ENCODE measurements around the gene ELOA.
A peak's percentile ranks its signal among the peaks of the same experiment; 100 is the strongest.
"Not testable (repeated sequence)": the region's sequence is repeated elsewhere in the genome, so short reads cannot be mapped to it uniquely, and the experiment has no call there.

Gene ELOA

DNA sequence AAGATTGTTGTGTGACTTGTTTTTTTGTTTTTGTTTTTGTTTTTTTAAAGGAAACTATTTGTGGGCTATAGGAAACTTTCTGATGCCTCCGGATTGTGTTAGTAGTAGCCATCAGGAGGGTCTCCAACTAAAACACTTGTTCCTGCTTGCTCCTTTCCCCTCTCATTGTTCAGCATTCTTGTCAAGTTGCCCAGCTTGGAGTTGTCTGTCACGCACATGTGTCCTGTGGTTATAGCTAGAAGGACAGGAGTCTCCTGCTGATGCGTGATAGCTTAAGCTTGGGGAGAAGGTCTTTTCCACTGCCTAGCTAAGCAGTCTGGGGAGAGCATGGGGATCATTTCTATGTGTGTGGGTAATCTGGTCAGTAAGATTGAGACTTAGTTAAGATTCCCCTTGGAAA, 44.4 kb downstream of the ELOA start:
- DNase-seq, result no peak

DNA sequence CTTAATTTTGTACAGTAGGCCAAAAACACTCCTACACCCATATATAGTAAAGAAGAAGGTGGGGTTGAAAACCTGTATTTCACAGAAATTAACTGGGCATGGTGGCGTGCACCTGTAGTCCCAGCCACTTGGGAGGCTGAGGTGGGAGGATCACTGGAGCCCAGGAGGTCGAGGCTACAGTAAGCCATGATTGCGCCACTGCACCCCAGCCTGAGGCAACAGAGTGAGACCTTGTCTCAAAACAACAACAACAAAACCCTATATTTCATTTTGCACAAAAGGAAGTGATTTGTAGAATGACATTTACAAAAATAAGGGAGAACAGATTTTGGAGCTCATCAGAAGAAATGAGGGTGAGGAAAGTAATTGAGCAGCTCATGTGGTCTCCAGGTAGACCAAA, 45.4 kb downstream of the ELOA start:
- DNase-seq, result no peak

DNA sequence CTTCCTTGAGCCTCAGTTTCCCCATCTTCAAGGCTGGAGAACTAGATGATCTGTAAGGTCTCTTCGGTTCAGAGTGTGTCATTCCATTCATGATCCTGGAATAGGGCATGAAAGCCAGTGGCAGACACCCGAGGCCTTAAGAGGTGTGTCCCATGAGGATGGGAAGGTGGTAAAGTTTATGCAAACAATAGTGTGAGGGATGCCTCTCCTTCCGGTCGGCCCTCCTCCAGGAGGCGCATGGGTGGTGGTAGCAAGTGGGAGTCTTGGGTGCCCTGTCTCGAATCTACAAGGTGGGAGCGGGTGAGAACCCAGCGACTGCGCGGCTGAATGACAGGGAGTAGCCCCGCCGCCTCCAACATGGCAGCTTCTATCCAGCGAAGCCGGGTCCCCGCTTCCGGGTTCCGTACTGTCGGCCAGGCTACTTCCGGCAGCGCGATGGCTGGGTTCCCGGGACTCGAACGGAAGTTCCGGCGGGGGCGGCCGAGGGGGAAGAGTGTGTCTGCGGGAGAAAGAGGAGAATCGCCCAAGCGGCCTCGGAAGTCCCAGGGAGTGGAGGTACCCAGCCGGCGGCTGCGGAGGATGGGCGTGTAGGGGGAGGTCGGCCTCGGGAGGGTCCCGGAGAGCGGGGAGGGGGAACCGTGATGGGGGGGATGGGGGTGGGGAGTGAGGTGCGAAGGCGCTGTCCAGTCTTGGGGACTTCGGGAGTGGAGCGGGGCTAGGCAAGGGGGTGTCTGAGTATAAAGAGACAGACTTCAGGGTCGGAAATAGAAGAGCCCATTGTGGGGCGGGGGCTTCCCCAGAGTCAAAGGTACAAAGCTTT, 47.6 kb downstream of the ELOA start, which contains the start of gene LYPLA2:
Gene LYPLA2 (plus strand): TSS at position 450 of the 820 bp plus-strand sequence. CDS start 1,538 bp downstream, outside the sequence.
- peak; percentile 86 for DNase-seq

DNA sequence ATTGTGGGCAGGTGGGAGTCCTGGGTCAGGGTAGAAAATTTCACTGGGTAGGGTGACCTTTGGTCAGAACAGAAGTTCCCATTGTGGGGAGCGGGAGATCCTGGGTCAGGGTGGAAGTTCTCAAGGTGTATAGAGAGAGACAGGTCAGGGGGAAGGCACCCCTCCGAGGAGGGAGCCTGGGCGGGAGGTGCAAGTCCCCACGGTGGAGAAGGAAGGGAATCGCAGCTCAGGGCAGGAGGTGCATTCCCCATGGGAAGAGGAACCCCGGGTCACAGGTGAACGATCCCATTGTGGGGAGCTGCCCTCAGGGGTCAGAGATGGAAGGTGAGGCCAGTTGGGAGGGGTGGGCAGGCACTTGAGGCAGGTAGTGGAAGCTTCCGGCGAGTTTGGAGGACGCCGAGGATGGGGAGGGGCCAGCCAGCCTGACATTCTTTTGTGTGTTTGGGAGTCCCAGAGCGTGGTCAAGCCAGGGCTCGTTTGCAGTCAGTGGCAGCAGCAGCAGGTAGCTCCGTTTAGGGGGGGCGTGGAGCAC, 48.3 kb downstream of the ELOA start:
- no peak for DNase-seq

DNA sequence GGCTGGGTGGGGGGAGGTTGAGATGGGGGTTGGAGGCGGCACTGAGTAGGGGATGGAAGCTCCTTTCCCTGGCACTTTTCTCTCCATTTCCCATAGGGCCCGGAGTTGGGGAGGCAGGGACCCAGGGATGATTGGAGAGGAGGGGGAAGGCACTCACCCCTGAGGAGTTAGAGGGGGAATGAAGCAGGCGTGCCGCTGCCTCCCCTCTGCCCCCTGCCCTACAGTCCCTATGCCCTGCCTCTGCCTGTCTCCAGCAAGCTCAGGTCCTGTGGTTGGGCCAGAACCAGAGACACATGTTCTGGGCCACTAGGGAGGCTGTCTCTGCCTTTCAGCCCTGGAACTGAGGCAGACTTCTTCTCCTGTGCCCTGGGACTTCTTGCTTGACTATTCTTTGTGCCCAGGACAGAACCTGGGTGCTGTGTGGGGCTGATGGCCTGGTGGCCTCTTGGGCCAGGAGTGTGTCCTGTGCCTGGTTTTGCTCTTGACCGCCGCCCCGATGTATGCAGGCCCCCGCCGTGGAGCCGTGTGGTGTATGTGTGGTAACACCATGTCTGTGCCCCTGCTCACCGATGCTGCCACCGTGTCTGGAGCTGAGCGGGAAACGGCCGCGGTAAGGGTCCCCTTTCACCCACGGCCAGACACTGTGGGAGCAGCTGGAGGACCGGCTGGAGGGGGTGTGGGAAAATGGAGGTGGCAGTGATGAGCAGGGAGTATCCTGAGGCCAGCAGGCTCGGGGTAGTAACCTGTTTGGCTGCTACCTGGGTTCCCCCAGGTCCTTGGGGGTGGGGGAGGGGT, 49.1 kb downstream of the ELOA start:
- DNase-seq, result no peak

DNA sequence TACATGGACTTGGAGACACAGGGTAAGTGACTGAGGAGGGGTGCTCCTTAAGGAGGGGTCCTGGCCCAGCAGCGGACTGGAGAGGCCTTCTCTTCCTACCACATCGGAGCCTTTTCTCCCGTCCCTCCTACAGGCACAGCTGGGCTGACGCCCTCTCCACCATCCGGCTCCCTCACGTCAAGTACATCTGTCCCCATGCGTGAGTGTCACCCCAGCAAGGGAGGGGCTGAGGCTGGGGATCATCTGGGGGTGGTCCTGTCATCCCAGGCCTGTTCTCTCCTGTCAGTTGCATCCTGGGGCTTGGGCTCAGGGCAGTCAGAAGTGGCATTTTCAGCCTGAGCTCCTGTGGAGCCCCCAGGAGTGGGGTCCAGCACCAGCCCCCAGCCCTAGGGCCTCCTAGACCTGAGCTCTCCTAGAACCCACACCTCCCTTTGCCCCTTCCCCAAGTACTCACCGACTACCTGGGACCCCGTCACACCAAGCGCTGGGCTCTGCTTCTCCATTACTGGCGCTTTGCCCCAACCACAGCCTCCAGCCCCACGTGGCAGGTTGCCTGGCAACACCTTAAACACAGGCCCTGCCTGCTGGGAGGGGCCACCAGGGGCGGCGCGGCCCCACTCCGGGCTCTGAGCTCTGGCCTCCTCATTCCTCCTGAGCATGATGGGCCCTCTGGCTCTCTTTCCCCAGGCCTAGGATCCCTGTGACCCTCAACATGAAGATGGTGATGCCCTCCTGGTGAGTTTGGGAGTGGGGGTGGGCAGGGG, 49.9 kb downstream of the ELOA start:
- DNase-seq, result no peak

DNA sequence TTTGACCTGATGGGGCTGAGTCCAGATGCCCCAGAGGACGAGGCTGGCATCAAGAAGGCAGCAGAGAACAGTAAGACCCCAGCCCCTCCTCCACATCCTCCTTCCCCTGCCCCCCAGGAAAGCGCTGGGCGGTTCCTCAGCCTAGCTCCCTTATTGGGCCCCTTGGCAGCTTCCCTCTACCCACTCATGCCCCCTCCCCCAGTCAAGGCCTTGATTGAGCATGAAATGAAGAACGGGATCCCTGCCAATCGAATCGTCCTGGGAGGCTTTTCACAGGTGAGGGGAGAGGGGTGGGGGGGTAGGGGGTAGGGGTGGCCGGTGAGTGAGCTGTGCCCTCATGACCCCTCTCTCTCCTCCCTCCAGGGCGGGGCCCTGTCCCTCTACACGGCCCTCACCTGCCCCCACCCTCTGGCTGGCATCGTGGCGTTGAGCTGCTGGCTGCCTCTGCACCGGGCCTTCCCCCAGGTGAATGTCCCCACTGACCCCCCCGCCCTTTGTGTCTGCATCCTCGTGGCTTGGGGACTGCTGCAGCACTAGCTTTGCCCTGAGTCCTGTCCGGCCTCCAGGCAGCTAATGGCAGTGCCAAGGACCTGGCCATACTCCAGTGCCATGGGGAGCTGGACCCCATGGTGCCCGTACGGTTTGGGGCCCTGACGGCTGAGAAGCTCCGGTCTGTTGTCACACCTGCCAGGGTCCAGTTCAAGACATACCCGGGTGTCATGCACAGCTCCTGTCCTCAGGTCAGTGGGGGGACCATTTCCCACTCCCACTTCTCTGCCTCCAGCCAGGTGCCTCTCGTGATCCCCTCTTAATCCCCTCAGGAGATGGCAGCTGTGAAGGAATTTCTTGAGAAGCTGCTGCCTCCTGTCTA, 50.8 kb downstream of the ELOA start:
- DNase-seq, result no peak

DNA sequence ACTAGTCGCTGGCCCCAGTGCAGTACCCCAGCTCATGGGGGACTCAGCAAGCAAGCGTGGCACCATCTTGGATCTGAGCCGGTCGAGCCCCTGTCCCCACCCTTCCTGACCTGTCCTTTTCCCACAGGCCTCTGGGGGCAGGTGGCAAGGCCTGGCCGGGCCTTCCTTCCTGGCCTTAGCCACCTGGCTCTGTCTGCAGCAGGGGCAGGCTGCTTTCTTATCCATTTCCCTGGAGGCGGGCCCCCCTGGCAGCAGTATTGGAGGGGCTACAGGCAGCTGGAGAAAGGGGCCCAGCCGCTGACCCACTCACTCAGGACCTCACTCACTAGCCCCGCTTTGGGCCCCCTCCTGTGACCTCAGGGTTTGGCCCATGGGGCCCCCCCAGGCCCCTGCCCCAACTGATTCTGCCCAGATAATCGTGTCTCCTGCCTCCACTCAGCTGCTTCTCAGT, 51.5 kb downstream of the ELOA start:
- not testable (repeated sequence) for DNase-seq

DNA sequence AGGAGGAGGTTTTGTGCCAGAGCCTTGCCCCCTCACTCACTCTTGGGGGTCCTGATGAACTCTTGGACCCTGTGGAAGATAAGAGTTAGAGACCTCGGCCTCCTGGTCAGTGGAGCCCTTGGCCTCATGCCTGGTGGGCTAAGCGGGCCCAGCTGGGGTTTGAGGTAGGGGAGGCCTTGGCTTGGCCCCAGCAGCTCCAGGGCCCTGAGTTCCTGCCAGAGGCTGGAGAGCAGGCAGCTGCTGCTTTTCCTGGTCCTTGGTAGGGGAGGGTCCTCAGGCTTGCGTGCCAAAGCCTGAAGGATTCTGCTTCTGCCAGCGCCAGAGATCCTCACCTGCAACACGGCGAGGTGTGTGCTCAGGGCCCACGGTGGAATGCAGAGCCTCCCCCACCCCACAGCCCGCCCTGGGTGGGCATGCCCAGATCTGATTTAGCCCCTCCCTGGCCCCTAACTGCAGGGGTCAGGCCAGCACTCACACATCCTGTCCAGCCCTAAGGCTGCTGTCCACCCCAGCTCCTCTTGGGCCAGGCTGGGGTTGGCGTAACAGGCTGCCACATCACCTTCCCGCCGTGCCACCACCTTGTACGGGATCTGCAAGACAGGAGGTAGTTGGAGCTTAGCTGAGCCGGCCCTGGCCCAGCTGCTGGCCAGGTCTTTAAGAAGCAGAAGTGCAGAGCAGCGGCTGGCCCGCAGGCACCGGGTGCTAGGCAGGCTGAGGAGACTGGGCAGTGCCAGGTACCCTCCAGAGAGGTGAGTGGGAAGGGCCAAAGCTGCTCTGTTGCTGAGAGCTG, 52.6 kb downstream of the ELOA start:
- no peak for DNase-seq

DNA sequence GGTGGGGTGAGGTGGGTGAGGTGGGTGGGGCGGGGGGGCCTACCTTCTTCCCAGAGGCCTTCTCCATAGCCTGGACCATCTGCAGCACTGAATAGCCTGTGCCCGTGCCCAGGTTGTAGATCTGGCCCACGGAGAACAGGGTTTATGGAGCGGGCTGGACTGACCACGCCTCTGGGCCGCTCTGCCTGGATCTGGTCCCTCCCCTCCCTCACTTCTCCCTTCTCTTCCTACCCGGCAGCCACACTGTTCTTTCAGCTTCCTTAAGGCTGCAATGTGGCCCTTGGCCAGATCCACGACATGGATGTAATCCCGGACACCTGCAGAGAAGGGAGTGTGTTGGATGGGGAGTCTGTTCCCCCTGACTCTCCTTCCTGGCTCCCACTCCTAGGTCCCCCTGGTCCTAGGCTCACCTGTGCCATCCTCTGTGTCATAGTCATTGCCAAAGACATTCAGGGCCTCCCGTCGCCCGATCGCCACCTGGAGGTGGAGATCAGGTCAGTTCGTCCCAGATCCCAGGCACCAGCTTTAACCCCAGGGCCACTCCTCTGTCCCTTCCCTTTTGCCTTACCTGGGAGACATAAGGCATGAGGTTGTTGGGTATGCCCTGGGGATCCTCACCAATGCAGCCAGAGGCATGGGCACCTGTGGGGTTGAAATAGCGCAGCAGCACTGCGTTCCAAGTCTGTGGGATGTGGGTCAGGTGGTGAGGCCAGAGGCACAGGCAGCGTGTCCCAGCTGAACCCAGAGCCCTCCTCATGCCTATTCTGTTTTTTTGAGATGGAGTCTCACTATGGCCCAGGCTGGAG, 53.4 kb downstream of the ELOA start:
- no peak for DNase-seq

DNA sequence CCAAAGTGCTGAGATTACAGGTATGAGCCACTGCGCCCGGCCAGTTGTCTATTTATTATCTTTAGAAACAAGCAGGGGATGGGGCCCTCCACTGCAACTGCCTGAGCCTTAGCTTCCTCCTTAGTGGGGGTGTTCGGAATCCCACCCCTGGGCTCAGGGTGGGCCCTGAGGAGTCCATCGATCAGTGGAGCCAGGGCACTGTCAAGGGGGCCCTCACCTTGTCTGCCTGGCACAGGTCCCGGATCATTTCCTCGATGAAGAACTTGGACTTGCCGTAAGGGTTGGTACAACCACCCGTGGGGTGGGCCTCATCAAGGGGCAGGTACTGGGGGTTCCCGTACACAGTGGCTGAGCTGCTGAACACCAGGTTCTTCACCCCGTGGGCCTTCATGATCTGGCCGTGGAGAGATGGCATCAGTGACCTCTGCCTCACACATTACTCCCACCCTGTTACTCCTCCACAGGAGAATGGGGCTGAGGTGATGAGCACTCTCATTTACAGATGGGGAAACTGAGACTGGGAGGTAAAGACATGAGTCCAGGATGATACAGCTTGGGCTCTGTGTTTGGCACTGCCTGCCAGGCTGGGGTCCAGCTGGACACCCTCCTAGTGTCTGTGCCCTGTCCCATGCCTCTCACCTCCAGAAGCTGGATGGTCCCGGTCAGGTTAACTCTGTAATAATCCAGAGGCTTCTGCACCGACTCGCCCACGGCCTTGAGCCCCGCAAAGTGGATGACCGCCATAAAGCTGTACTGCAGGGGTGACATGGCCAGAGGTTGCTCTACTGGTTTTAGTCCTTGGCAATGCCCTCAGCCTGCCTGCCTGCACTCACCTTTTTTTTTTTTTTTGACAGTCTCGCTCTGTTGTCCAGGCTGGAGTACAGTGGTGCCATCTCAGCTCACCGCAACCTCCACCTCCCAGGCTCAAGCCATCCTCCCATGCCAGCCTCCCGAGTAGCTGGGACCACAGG, 54.5 kb downstream of the ELOA start:
- DNase-seq, result no peak

DNA sequence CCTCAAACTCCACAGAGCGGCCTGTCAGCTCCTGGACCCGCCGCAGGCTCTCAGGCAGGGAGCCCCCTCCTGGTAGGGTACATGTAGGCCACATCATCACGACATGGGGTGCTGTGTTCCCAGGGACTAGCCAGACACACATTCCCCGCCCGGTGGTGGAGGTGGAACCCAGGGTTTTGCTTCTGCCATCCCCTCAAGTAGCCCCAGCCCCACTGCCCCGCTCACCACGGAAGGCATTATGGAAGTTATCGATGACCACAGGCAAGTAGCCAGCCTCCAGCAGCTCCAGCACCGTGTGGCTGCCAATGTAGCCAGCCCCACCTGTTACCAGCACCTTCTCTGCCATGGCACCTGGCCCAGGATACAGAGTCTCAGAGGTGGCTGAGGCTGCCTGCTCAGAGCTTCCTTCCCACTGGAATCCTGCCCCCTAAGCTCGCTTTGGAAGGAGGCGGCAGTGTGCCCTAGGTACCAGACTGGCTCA, 55.4 kb downstream of the ELOA start:
- no peak for DNase-seq

DNA sequence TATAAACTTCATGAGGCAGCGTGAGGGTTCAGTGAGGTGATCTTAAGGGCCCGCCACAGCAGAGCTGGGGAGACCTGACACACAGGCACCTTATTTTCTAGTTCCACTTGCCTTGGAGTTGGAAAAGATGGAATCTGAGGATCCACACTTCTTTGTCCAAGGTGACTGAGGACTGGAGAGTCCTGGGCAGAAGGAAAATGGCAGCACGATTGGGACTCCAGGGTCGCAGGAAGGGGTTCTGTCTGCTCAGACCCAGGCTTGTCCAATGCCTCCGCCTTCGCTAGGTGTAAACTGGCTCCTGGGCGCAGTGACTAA, 55.9 kb downstream of the ELOA start:
- no peak for DNase-seq

DNA sequence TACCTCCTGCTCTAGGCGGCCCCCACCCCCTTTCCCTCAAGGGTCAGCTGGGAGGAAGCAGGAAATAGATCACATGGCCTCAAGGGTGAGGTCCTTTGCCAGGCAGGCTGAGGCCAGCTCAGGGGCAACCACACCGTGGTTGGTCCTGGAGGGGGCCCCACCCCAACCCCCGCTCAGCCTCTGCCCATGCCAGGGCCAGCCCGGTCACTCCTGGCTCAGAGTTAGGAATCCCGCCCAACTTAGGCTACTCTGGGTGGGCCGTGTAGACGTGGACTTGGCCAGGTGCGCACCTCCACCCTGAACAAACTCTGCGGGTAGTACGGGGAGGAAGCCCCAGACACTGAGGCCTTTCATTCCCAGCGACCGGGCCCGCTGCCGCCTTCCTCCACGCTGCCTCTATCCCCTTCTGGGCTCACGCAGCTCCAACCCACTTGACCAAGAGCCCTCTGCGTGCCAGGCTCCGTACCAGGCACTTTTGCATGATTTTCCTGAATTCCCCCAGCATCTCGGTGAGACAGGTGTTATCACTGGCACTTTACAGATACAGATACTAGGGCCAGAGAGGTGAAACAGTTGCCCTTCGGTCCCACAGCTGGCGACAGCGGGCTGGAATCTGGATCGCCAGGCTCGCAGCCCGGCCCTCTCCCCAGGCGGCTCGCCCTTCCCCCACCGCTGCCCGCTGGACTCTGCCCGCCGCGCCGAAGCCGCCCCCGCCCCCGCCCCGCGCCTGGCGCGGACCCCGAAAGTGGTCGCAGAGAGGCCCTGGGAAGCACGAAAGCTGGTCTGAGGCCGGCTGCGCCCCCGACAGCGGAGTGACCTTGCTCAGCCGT, 56.5 kb downstream of the ELOA start:
- DNase-seq, result no peak

DNA sequence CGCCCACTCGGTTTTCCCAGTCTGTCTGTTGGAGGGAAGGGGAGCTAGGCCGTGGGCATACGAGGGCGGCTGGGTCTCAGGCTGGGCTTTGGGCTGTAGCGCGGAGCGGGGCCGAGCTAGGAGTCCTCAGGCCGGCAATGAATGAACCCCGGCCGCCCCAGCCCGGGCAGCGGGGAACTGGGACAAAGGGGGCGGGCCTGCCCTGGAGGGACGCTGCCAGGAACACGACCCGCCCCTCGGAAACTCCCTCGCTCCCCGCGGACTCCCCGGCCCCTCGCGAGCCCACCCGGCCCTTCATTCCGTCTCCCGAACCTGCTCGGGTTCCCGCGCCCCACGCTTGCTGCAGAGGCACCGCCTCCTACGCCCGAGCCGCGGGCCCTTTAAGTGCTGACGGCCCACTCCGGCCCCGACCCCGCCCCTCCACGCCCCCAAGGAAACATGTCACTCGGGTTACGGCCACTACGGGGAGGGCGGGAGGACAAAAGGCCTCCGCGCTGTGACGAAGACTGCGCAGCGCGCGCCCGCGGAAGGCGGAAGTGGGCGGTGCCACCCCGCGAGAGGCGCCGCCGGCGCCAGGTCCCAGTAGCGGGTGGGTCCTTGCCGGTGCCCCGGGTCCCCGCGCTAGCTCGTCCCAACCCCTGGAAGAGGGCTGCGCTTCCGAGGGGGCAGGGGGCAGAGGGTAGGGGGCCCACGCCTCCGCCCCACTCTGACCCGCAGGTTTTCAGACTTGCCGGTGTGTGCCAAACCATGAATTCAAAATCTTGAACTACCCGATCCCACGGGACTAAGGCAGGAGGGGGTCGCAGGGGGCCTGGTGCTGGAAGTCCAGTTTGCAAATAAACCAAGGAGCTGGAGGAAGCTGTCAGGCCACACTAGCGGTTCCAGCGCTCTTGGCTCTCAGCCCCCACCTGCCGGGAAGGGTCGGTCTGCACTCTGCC, 57.4 kb downstream of the ELOA start, which contains the start of gene GALE:
Gene GALE (minus strand): TSS at position 355 of the 938 bp plus-strand sequence. CDS start 1,747 bp downstream, outside the sequence.
- DNase-seq, result peak; percentile 99

DNA sequence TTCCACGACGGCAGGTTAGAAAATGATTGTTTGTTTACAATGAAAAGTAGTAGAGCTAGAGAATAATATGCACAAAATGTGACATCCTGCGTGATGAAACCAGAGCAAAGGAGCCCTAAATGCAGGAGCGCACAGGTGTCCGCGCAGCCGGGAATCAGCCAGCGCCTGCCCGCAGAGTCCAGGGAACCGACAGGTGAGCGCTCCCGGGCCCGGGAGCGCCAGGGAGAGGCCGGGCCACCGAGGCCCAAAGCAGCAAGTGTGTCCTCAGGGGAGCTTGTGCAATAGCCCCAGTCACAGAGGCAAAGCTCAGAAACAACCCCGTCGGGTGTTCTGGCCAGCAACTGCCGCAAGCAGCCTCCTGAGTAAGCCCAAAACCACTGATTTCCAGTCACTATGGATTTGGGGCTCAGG, 58.1 kb downstream of the ELOA start:
- DNase-seq, result no peak

DNA sequence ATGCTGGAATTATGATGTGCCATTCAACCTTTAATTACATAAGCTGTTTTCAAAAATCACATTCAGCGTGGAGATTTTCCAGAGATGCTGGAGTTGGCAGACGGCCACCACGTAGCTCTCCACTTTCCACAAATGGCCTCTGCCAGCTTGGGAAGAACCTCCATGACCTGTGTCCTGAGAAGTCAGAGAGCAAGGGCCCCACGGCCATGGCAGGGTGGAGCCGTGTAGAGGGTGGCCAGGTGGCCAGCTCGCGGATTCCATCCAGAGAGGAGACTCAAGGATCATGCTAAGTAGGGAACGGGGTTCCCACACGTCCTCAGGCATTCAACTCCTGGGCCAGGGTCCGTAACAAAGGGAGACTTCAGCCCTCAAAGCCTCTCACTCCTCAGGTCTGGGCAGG, 58.6 kb downstream of the ELOA start:
- no peak for DNase-seq
